ENCODE measurements around the gene ROR2. TPM values are rescaled to one million over a fixed set of nuclear protein-coding genes. Genes with fewer than 3 reads are reported as not detected.

The ROR2 gene
- total RNA-seq, 4 donors from 2014 or later: 4.2 to 23.2 (median 11.2) TPM

DNA sequence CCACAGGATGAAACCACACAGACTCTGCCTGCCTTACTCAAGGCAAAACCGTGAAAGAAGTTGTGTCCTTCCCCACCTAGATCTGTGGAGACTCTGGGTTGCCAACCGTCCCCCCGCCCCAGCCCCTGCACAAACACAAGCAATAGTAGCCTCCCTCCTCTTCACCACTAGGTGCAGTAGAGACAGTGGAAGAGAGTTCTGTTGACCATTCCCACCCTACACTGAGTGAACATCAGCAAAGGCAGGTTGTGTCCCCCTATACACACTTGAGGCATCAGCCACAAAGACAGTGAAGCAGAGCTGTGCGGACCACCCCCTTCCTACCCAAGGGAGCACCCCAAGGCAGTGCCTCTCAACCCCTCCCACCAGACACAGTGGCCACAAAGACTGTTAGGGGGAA is 302.7 kb downstream of the ROR2 start:
- no peak for DNase-seq
- in situ Hi-C loops (cut with MboI; ENCODE audit: low pct_ligation_motif_present in 1 of 4, low pct_unique_long_range_greater_than_20kb in 1 of 4, low sequenced_read_pairs in 3 of 4) (no loop called here), intact Hi-C loops (cut with DNase I; ENCODE audit: low total_unique reads) (no loop called here)
- TF ChIP-seq POLR2AphosphoS5 (IDR thresholded peaks at IDR 0.05): no peak
- 75 to 80% methylated on average over 3 to 4 of the region's 4 CpGs for WGBS, 2 donors (ENCODE audit: low coverage in 1 of 2)
- Histone ChIP-seq H3K4me1 (no peaks in the 10 kb centered on the region), H3K27me3 (no peaks in the 10 kb centered on the region), H3K9me3 (no peaks in the 10 kb centered on the region), H3K4me3 (no peak overlapping the region), H3K36me3 (no peaks in the 10 kb centered on the region), H3K27ac (no peak overlapping the region)

DNA sequence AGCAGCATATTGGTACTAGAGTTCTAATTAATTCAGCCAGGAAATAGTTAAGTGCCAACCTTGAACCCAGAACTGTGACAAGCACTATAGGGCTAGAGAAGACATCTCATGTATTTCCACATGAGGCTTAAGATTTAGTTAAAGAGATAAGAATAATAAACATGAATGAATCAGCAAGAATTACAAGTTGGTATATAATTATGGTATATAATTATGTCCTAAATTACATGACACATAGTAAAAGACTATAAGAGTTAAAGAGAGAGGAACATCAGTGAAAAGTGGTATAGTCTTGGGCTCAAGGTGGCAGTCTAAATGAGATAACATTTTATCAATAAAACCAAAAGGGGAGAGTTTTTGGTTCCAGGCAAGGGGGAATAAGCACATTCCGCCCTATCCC is 303.3 kb downstream of the ROR2 start:
- TF ChIP-seq EP300 (IDR thresholded peaks at IDR 0.05; ENCODE audit: low read depth): no peak
- no peaks in the 10 kb centered on the region for H3K4me1 ChIP-seq
- in situ Hi-C loops (cut with MboI; ENCODE audit: low pct_ligation_motif_present in 1 of 4, low pct_unique_long_range_greater_than_20kb in 1 of 4, low sequenced_read_pairs in 3 of 4) (no loop called here), intact Hi-C loops (cut with DNase I; ENCODE audit: low total_unique reads) (no loop called here)
- H3K4me3 ChIP-seq: no peak overlapping the region
- H3K27me3 ChIP-seq: no peaks in the 10 kb centered on the region
- H3K27ac ChIP-seq: no peak overlapping the region
- H3K9me3 ChIP-seq: no peaks in the 10 kb centered on the region
- DNase-seq: no peak
- no peaks in the 10 kb centered on the region for H3K36me3 ChIP-seq
- WGBS, 2 donors (ENCODE audit: low coverage in 1 of 2): 82 to 86% methylated on average over 1 of the region's 1 CpG

DNA sequence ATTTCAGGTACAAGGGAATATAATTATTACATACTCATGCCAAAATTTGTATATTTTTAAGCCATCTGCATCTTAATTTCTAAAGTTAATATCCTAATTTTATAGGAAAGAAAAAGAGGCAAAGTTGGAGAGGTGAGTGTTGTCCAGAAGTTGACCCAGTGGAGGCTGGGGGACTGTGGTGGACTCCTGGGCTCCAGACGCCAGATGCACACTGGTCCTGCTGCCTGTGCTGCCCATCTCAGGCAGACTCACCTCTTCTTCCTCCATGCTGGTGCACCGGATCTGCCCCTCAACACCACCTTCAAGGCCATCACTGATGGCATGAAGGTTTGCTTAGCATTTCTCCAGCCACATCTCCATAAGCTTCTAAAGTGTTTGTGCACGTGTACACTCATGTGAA is 305.6 kb downstream of the ROR2 start:
- 94% methylated on average over 3 of the region's 3 CpGs; no CpG with 5 or more reads in 1 of the 2 donors for WGBS, 2 donors (ENCODE audit: low coverage in 1 of 2)
- in situ Hi-C loops (cut with MboI; ENCODE audit: low pct_ligation_motif_present in 1 of 4, low pct_unique_long_range_greater_than_20kb in 1 of 4, low sequenced_read_pairs in 3 of 4) (no loop called here), intact Hi-C loops (cut with DNase I; ENCODE audit: low total_unique reads) (no loop called here)
- TF ChIP-seq POLR2AphosphoS5 (IDR thresholded peaks at IDR 0.05): no peak
- TF ChIP-seq, protein P1, sequence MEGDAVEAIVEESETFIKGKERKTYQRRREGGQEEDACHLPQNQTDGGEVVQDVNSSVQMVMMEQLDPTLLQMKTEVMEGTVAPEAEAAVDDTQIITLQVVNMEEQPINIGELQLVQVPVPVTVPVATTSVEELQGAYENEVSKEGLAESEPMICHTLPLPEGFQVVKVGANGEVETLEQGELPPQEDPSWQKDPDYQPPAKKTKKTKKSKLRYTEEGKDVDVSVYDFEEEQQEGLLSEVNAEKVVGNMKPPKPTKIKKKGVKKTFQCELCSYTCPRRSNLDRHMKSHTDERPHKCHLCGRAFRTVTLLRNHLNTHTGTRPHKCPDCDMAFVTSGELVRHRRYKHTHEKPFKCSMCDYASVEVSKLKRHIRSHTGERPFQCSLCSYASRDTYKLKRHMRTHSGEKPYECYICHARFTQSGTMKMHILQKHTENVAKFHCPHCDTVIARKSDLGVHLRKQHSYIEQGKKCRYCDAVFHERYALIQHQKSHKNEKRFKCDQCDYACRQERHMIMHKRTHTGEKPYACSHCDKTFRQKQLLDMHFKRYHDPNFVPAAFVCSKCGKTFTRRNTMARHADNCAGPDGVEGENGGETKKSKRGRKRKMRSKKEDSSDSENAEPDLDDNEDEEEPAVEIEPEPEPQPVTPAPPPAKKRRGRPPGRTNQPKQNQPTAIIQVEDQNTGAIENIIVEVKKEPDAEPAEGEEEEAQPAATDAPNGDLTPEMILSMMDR (IDR thresholded peaks at IDR 0.05): no peak
- TF ChIP-seq EP300 (IDR thresholded peaks at IDR 0.05; ENCODE audit: low read depth): no peak
- TF ChIP-seq POLR2A (IDR thresholded peaks at IDR 0.05): no peak
- H3K27me3 ChIP-seq: no peaks in the 10 kb centered on the region
- DNase-seq: no peak
- no peak overlapping the region for H3K27ac ChIP-seq
- no peaks in the 10 kb centered on the region for H3K9me3 ChIP-seq
- no peaks in the 10 kb centered on the region for H3K36me3 ChIP-seq
- H3K4me1 ChIP-seq: no peaks in the 10 kb centered on the region
- no peak overlapping the region for H3K4me3 ChIP-seq

DNA sequence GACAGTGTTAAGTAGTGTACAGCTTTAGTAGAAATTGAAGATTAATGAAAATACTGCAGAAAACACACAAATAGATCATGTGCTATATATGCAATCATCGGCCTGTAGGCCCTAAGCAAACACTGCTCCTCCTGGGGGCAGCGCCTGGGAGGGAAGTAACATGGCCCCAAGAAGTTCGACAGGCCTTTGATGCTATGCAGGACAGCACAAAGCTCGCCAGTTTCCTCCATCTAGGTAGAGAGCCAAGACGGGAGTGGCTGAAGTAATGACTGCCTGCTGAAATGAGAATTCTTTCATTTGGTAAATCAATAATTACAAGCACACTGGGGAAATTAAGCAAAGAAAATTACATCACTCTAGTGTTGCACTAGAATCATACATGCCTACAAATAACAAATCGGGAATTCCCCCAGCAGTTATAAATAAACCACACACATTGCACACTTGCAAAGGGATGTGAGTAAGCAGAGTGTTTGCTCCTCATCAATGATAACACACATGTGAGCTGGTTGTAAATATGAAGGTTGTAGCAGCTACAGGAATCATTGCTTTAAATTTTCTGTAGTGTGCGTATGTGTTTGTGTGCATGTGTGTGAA is 306.4 kb downstream of the ROR2 start:
- Histone ChIP-seq H3K27ac (no peak overlapping the region), H3K4me3 (no peak overlapping the region), H3K9me3 (no peaks in the 10 kb centered on the region), H3K4me1 (no peaks in the 10 kb centered on the region), H3K36me3 (no peaks in the 10 kb centered on the region), H3K27me3 (no peaks in the 10 kb centered on the region)
- TF ChIP-seq EP300 (IDR thresholded peaks at IDR 0.05; ENCODE audit: low read depth) (no peak), POLR2AphosphoS5 (IDR thresholded peaks at IDR 0.05) (peak in 1 of 3 donors; percentile 26)
- intact Hi-C loops (cut with DNase I; ENCODE audit: low total_unique reads): no loop called here
- WGBS, 2 donors (ENCODE audit: low coverage in 1 of 2): 43 to 57% methylated on average over 3 to 7 of the region's 7 CpGs
- in situ Hi-C loops (cut with MboI; ENCODE audit: low pct_ligation_motif_present in 1 of 4, low pct_unique_long_range_greater_than_20kb in 1 of 4, low sequenced_read_pairs in 3 of 4): no loop called here
- DNase-seq: no peak

DNA sequence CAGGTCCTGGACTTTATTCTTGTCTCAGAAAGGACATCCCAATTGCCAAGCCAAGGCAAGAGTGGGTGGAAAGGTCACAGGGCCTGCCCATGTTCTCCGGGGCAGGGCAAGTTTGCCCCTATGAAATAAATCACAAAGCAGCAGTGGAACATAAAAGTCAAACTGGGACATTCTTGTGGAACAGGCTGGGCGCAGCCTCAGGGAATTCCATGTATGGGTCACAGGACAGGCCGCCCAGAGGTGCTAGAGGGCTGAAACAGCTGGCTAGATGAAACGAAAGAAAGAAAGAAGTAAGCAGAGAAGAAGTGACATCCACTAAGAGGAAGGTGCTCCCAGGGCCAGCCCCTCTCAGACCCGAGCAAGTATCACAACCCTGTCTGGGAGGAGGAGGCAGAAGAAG is 307.3 kb downstream of the ROR2 start:
- 77% methylated on average over 5 of the region's 5 CpGs; no CpG with 5 or more reads in 1 of the 2 donors for WGBS, 2 donors (ENCODE audit: low coverage in 1 of 2)
- intact Hi-C loops (cut with DNase I; ENCODE audit: low total_unique reads) (no loop called here), in situ Hi-C loops (cut with MboI; ENCODE audit: low pct_ligation_motif_present in 1 of 4, low pct_unique_long_range_greater_than_20kb in 1 of 4, low sequenced_read_pairs in 3 of 4) (no loop called here)
- TF ChIP-seq POLR2A (IDR thresholded peaks at IDR 0.05) (no peak), POLR2AphosphoS5 (IDR thresholded peaks at IDR 0.05) (no peak), EP300 (IDR thresholded peaks at IDR 0.05; ENCODE audit: low read depth) (no peak)
- TF ChIP-seq, protein P1 (IDR thresholded peaks at IDR 0.05): no peak
- Histone ChIP-seq H3K4me3 (no peak overlapping the region), H3K36me3 (no peaks in the 10 kb centered on the region), H3K27me3 (no peaks in the 10 kb centered on the region), H3K9me3 (no peaks in the 10 kb centered on the region), H3K4me1 (no peaks in the 10 kb centered on the region), H3K27ac (no peak overlapping the region)
- no peak for DNase-seq

DNA sequence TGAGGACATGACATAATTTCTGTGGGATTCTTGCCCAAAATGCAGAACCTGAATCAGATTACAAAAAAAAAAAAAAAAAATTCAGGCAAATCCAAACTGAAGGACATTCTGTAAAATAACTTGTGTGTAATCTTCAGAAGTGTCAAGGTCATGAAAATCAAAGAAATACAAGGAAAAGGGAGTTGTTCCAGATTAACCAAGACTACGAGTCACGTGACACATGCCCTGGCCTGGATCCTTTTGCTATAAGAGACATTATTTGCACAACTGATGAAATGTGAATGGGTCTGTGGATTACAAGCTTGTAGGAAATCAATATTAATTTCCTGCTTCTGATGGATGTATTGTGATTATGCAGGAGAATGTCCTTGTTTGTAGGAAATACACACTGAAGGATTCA is 309.6 kb downstream of the ROR2 start:
- Histone ChIP-seq H3K27ac (no peak overlapping the region), H3K4me3 (no peak overlapping the region), H3K9me3 (no peaks in the 10 kb centered on the region), H3K36me3 (no peaks in the 10 kb centered on the region), H3K27me3 (no peaks in the 10 kb centered on the region), H3K4me1 (no peaks in the 10 kb centered on the region)
- in situ Hi-C loops (cut with MboI; ENCODE audit: low pct_ligation_motif_present in 1 of 4, low pct_unique_long_range_greater_than_20kb in 1 of 4, low sequenced_read_pairs in 3 of 4): no loop called here
- intact Hi-C loops (cut with DNase I; ENCODE audit: low total_unique reads): no loop called here
- TF ChIP-seq, protein P1 (IDR thresholded peaks at IDR 0.05): no peak
- TF ChIP-seq EP300 (IDR thresholded peaks at IDR 0.05; ENCODE audit: low read depth): no peak
- TF ChIP-seq POLR2A (IDR thresholded peaks at IDR 0.05): no peak
- no peak for TF ChIP-seq POLR2AphosphoS5 (IDR thresholded peaks at IDR 0.05)
- 85 to 95% methylated on average over 2 of the region's 2 CpGs for whole genome bisulfite sequencing, 2 donors (ENCODE audit: low coverage in 1 of 2)
- no peak for DNase-seq
